HCT116 (cell line): ENCODE measurements around the gene PLEKHG5. TPM values are rescaled to one million over a fixed set of nuclear protein-coding genes. Genes with fewer than 3 reads are reported as not detected.

Experiments
- ATAC-seq: fragments of 200-7000 bp; cut with Tn5 transposase; 2 replicates; pipeline ENCODE4 v1.9.1; 2020; ENCODE audit warnings: mild to moderate bottlenecking, moderate library complexity
- BruUV-seq: library from RNA; stranded (reverse); fragments of 400-500 nt; replicated peaks from 2 replicates; lab custom pipeline; 2021; lab: Mats Ljungman, UMichigan
- CTCF ChIA-PET: fragments of 300-600 bp; sonication (Branson Sonifier 250); formaldehyde crosslinking; loops from one replicate; lab custom pipeline; 2021; ENCODE audit warnings: antibody characterized with exemption; lab: Charles Lee
- POLR2A ChIA-PET: fragments of 300-600, 350-600 bp; sonication (Branson Sonifier 250); formaldehyde crosslinking; loops from one replicate; lab custom pipeline; 2021; ENCODE audit warnings: antibody characterized with exemption; lab: Charles Lee
- RAD21 ChIA-PET, 2 experiments: fragments of 300-600 bp; sonication (Branson Sonifier 250); formaldehyde crosslinking; loops; one replicate each; lab custom pipeline; 2023; ENCODE audit warnings: low total read pairs in 2 of 2; ENCODE audit not compliant: uncharacterized antibody in 2 of 2, unreplicated experiment in 2 of 2, low non-redundant PET in 1 of 2; lab: Charles Lee
- DNase-seq: peaks from one replicate; pipeline ENCODE4 v3.0.0-alpha.2; 2010; ENCODE audit warnings: low read depth, low spot score
- H2AFZ ChIP-seq: fragments of 200-600 bp; shearing (Covaris generic), sonication (generic); 2 replicates; pipeline ENCODE4 v1.6.1; 2017; ENCODE audit warnings: low read depth, mixed run types, mixed read lengths, antibody characterized with exemption, low read length; ENCODE audit not compliant: poor library complexity, severe bottlenecking
- H3K27ac ChIP-seq: 2 replicates; pipeline ENCODE4 v1.5.1; 2012; ENCODE audit warnings: low read depth, low read length
- H3K27me3 ChIP-seq: fragments of 200-600 bp; sonication (generic); 2 replicates; pipeline ENCODE4 v1.6.1; 2016; ENCODE audit warnings: mixed run types, low read length, mixed read lengths; ENCODE audit not compliant: insufficient read depth
- H3K36me3 ChIP-seq, 2 experiments: fragments of 200-500 bp in 1 of 2; fragments of 200-600 bp in 1 of 2; sonication (Bioruptor generic) in 1 of 2; sonication (generic) in 1 of 2; 2 replicates each; pipeline versions ENCODE4 v1.5.1 to v1.6.1; 2014 to 2016; ENCODE audit warnings: low read length in 2 of 2, inconsistent platforms in 1 of 2, mixed read lengths in 1 of 2, mixed run types in 1 of 2; ENCODE audit not compliant: insufficient read depth in 2 of 2, control insufficient read depth in 1 of 2
- H3K4me1 ChIP-seq, 2 experiments: fragments of 200-600 bp in 1 of 2; sonication (generic) in 1 of 2; 2 replicates each; pipeline versions ENCODE4 v1.5.1 to v1.6.1; 2012 to 2017; ENCODE audit warnings: low read length in 2 of 2, inconsistent platforms in 1 of 2, mild to moderate bottlenecking in 1 of 2, mixed read lengths in 1 of 2, mixed run types in 1 of 2, moderate library complexity in 1 of 2; ENCODE audit not compliant: insufficient read depth in 2 of 2, control insufficient read depth in 1 of 2
- H3K4me2 ChIP-seq: fragments of 200-600 bp; sonication (generic); 2 replicates; pipeline ENCODE4 v1.6.1; 2017; ENCODE audit warnings: mixed run types, low read length, mixed read lengths
- H3K4me3 ChIP-seq, 2 experiments: fragments of 200-600 bp in 1 of 2; sonication (generic) in 1 of 2; replicated peaks in 1 of 2; 2 replicates each; pipeline ENCODE4 v1.5.1; 2011 to 2016; ENCODE audit warnings: low read length in 2 of 2, control low read depth in 1 of 2, low read depth in 1 of 2, mild to moderate bottlenecking in 1 of 2, mixed read lengths in 1 of 2, mixed run types in 1 of 2
- H3K79me2 ChIP-seq: fragments of 200-600 bp; sonication (generic); 2 replicates; pipeline ENCODE4 v1.6.1; 2017; ENCODE audit warnings: mild to moderate bottlenecking, mixed run types, low read length, moderate library complexity, mixed read lengths; ENCODE audit not compliant: insufficient read depth
- H3K9ac ChIP-seq: fragments of 200-600 bp; sonication (generic); 2 replicates; pipeline ENCODE4 v1.6.1; 2016; ENCODE audit warnings: low read length, mixed read lengths
- H3K9me2 ChIP-seq: fragments of 200-600 bp; sonication (generic), shearing (Covaris generic); 2 replicates; pipeline ENCODE4 v1.6.1; 2017; ENCODE audit warnings: mixed run types, mild to moderate bottlenecking, moderate library complexity; ENCODE audit not compliant: insufficient read depth
- H3K9me3 ChIP-seq, 2 experiments: fragments of 200-500 bp in 1 of 2; fragments of 200-600 bp in 1 of 2; sonication (Bioruptor generic) in 1 of 2; sonication (generic) in 1 of 2; 2 replicates each; pipeline ENCODE4 v1.6.1; 2014 to 2017; ENCODE audit warnings: low read length in 2 of 2, mixed read lengths in 2 of 2, inconsistent platforms in 1 of 2, low read depth in 1 of 2, mild to moderate bottlenecking in 1 of 2, mixed run types in 1 of 2, moderate library complexity in 1 of 2; ENCODE audit not compliant: control insufficient read depth in 1 of 2, insufficient read depth in 1 of 2
- H4K20me1 ChIP-seq: fragments of 200-600 bp; sonication (generic), shearing (Covaris generic); 2 replicates; pipeline ENCODE4 v1.6.1; 2017; ENCODE audit warnings: mixed run types, mild to moderate bottlenecking, moderate library complexity; ENCODE audit not compliant: insufficient read depth
- CBX3 ChIP-seq: IDR thresholded peaks from 2 replicates; pipeline ENCODE4 v1.6.1; 2012; ENCODE audit warnings: low read depth
- CEBPB ChIP-seq: IDR thresholded peaks from 2 replicates; pipeline ENCODE4 v1.6.1; 2012; ENCODE audit warnings: low read depth
- EGR1 ChIP-seq: IDR thresholded peaks from 2 replicates; pipeline ENCODE4 v1.6.1; 2012; ENCODE audit warnings: low read depth
- EZH2 ChIP-seq: fragments of 200-600 bp; sonication (generic); IDR thresholded peaks from 2 replicates; pipeline ENCODE4 v1.6.1; 2017; ENCODE audit warnings: antibody characterized with exemption, mixed run types
- EZH2phosphoT487 ChIP-seq: fragments of 200-600 bp; IDR thresholded peaks from 2 replicates; pipeline ENCODE4 v1.6.1; 2018; ENCODE audit warnings: antibody characterized with exemption, borderline replicate concordance
- FOSL1 ChIP-seq: IDR thresholded peaks from 2 replicates; pipeline ENCODE4 v1.6.1; 2012; ENCODE audit warnings: low read depth
- JUND ChIP-seq: IDR thresholded peaks from 2 replicates; pipeline ENCODE4 v1.6.1; 2012
- POLR2AphosphoS5 ChIP-seq: IDR thresholded peaks from 2 replicates; pipeline ENCODE4 v1.6.1; 2011; ENCODE audit warnings: mild to moderate bottlenecking, low read depth, low read length, moderate library complexity
- RAD21 ChIP-seq: IDR thresholded peaks from 2 replicates; pipeline ENCODE4 v1.6.1; 2012; ENCODE audit warnings: low read depth, mild to moderate bottlenecking
- SIN3A ChIP-seq: IDR thresholded peaks from 2 replicates; pipeline ENCODE4 v1.6.1; 2012; ENCODE audit warnings: low read depth
- SP1 ChIP-seq: IDR thresholded peaks from 2 replicates; pipeline ENCODE4 v1.6.1; 2012; ENCODE audit warnings: low read depth
- SRF ChIP-seq: IDR thresholded peaks from 2 replicates; pipeline ENCODE4 v1.6.1; 2012; ENCODE audit warnings: low read depth
- TCF7L2 ChIP-seq: IDR thresholded peaks from 2 replicates; pipeline ENCODE4 v1.7.0; 2011; ENCODE audit warnings: borderline replicate concordance, inconsistent platforms; ENCODE audit not compliant: insufficient read depth, insufficient read length; ENCODE audit errors: extremely low read depth
- YY1 ChIP-seq: IDR thresholded peaks from 2 replicates; pipeline ENCODE4 v1.6.1; 2011; ENCODE audit warnings: low read length, low read depth, moderate library complexity, mild to moderate bottlenecking; ENCODE audit not compliant: insufficient replicate concordance; ENCODE audit errors: extremely low read depth
- ZNF274 ChIP-seq: fragments of 200-500 bp; sonication (Bioruptor generic); IDR thresholded peaks from 2 replicates; pipeline ENCODE4 v1.6.1; 2014; ENCODE audit warnings: mild to moderate bottlenecking, low read depth, low read length, inconsistent platforms
- intact Hi-C: fragments of 100-400 bp; cut with micrococcal nuclease; formaldehyde crosslinking; loops from 2 replicates; pipeline ENCODE4 v1.10.0; 2022
- total RNA-seq: library from RNA; stranded (reverse); gene quantifications from one replicate; pipeline ENCODE4 v1.2.1, GENCODE V29; 2021; ENCODE audit not compliant: unreplicated experiment
- TF ChIP-seq, protein P1 (sequence below): IDR thresholded peaks from 2 replicates; pipeline ENCODE4 v1.6.1; 2012; ENCODE audit warnings: low read depth
- TF ChIP-seq, protein P2 (sequence below): IDR thresholded peaks from 2 replicates; pipeline ENCODE4 v1.6.1; 2011; ENCODE audit warnings: mild to moderate bottlenecking, low read length, moderate library complexity; ENCODE audit not compliant: insufficient replicate concordance; ENCODE audit errors: extremely low read depth
- TF ChIP-seq, protein P3 (sequence below): IDR thresholded peaks from 2 replicates; pipeline ENCODE4 v1.6.1; 2012

PLEKHG5 gene
- total RNA-seq, 1 experiment from 2014 or later: 33.0 TPM

DNA sequence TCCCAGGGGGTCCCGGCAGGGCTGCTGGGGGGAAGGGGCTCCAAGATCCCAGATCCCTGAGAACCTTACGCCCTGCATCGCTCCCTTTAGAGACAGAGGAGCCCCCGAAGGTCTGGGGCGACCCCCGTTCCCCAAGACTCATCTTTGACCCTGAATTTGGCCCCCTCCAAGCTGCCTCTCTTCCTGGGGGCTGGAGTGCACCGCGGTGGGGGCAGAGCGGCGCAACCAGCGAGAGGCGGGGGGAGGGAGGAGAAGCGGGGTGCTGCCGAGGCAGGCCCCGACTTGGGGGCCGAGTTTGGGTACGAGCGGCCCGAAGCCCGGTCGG, 5.4 kb upstream of the PLEKHG5 start:
- peaks cover 22 to 52% of the 10 kb centered on the region in 2 experiments for H3K4me1 ChIP-seq
- no TSS peak for BruUV-seq
- intact Hi-C loops: no loop called here

More for the DNA sequence above, 5.4 kb upstream of the PLEKHG5 start:
- RAD21 ChIA-PET: no interaction called here
- Histone ChIP-seq H3K79me2 (no peaks in the 10 kb centered on the region), H4K20me1 (no peaks in the 10 kb centered on the region), H3K9ac (peak overlapping the region; percentile 61), H3K4me3 (peak overlapping the region; percentile 56 to 64), H2AFZ (no peak overlapping the region), H3K9me3 (no peaks in the 10 kb centered on the region)
- TF ChIP-seq, protein P1, sequence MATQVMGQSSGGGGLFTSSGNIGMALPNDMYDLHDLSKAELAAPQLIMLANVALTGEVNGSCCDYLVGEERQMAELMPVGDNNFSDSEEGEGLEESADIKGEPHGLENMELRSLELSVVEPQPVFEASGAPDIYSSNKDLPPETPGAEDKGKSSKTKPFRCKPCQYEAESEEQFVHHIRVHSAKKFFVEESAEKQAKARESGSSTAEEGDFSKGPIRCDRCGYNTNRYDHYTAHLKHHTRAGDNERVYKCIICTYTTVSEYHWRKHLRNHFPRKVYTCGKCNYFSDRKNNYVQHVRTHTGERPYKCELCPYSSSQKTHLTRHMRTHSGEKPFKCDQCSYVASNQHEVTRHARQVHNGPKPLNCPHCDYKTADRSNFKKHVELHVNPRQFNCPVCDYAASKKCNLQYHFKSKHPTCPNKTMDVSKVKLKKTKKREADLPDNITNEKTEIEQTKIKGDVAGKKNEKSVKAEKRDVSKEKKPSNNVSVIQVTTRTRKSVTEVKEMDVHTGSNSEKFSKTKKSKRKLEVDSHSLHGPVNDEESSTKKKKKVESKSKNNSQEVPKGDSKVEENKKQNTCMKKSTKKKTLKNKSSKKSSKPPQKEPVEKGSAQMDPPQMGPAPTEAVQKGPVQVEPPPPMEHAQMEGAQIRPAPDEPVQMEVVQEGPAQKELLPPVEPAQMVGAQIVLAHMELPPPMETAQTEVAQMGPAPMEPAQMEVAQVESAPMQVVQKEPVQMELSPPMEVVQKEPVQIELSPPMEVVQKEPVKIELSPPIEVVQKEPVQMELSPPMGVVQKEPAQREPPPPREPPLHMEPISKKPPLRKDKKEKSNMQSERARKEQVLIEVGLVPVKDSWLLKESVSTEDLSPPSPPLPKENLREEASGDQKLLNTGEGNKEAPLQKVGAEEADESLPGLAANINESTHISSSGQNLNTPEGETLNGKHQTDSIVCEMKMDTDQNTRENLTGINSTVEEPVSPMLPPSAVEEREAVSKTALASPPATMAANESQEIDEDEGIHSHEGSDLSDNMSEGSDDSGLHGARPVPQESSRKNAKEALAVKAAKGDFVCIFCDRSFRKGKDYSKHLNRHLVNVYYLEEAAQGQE: no peak
- TF ChIP-seq POLR2AphosphoS5 (no peak), EZH2 (no peak), FOSL1 (no peak), ZNF274 (no peak), RAD21 (no peak), SP1 (no peak), CEBPB (no peak), TCF7L2 (no peak), SRF (no peak), CBX3 (no peak), JUND (no peak), EGR1 (no peak), YY1 (no peak), EZH2phosphoT487 (no peak), SIN3A (no peak)
- TF ChIP-seq, protein P2, sequence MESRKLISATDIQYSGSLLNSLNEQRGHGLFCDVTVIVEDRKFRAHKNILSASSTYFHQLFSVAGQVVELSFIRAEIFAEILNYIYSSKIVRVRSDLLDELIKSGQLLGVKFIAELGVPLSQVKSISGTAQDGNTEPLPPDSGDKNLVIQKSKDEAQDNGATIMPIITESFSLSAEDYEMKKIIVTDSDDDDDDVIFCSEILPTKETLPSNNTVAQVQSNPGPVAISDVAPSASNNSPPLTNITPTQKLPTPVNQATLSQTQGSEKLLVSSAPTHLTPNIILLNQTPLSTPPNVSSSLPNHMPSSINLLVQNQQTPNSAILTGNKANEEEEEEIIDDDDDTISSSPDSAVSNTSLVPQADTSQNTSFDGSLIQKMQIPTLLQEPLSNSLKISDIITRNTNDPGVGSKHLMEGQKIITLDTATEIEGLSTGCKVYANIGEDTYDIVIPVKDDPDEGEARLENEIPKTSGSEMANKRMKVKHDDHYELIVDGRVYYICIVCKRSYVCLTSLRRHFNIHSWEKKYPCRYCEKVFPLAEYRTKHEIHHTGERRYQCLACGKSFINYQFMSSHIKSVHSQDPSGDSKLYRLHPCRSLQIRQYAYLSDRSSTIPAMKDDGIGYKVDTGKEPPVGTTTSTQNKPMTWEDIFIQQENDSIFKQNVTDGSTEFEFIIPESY: no peak
- TF ChIP-seq, protein P3, sequence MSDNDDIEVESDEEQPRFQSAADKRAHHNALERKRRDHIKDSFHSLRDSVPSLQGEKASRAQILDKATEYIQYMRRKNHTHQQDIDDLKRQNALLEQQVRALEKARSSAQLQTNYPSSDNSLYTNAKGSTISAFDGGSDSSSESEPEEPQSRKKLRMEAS: no peak
- TF ChIP-seq, all 23 proteins: peak for 0
- Histone ChIP-seq H3K36me3 (no peaks in the 10 kb centered on the region), H3K4me2 (peak overlapping the region; percentile 91), H3K9me2 (no peaks in the 10 kb centered on the region), H3K27me3 (no peaks in the 10 kb centered on the region), H3K27ac (peak overlapping the region; percentile 44; the same call in 1 of the 2 replicates)
- ATAC-seq: no peak
- POLR2A ChIA-PET: no interaction called here
- no peak for DNase-seq
- CTCF ChIA-PET: no interaction called here
